ENCODE measurements around the gene RRAGD. TPM values are rescaled to one million over a fixed set of nuclear protein-coding genes. Genes with fewer than 3 reads are reported as not detected.

Gene RRAGD
- total and polyA plus RNA-seq, 2 experiments from 2014 or later, result 7.0 to 20.1 TPM

- Mint-ChIP-seq H3K27me3 (ENCODE audit: insufficient read depth, low read depth, poor library complexity) (peaks cover 16% of the 10 kb centered on the region), H3K4me1 (peaks cover 25% of the 10 kb centered on the region), H3K4me3 (peak within 1 kb of the TSS; percentile 74), H3K9me3 (no peaks in the 10 kb centered on the region), H3K27ac (no peak within 1 kb of the TSS), H3K36me3 (ENCODE audit: low read depth) (no peaks in the 10 kb centered on the region; the same call in 2 of the 3 replicates)
- no peaks in the 10 kb centered on the region for H3F3A ChIP-seq (replicated peaks; ENCODE audit: low read depth)
- H3K27ac ChIP-seq (ENCODE audit: low read depth), result no peak within 1 kb of the TSS
- peak; percentile 94 for ATAC-seq
- no peaks in the 10 kb centered on the region for H3K36me3 ChIP-seq (ENCODE audit: insufficient read depth)
- peaks cover 33% of the 10 kb centered on the region for H3K27me3 ChIP-seq (ENCODE audit: insufficient read depth)
- H4K20me1 ChIP-seq (replicated peaks; ENCODE audit: insufficient read depth), result no peaks in the 10 kb centered on the region
- no peaks in the 10 kb centered on the region; the same call in 1 of the 2 replicates for H3K79me2 ChIP-seq (replicated peaks; ENCODE audit: insufficient read depth)
- no peaks in the 10 kb centered on the region for H3K9me2 ChIP-seq (ENCODE audit: insufficient read depth)
- H2AFZ ChIP-seq, result peak within 1 kb of the TSS; percentile 97
- peak; percentile 83 for DNase-seq (ENCODE audit: low spot score)
- no peak for TF ChIP-seq JUNB (IDR thresholded peaks at IDR 0.05; ENCODE audit: unreplicated experiment)
- TF ChIP-seq CTCF (conservative IDR thresholded peaks at IDR 0.05; ENCODE audit: low read depth in 2 of 2), result peak; percentile 47 to 89
- H3K4me3 ChIP-seq, result peak within 1 kb of the TSS; percentile 81
- H3K4me2 ChIP-seq, result peak within 1 kb of the TSS; percentile 97
- peaks cover 14% of the 10 kb centered on the region for H3K4me1 ChIP-seq (ENCODE audit: insufficient read depth)
These were observed 20.8 kb upstream of the RRAGD start, which contains the start of gene ANKRD6 for GRCh38 chr6:89432875-89433251. ANKRD6 (plus strand) TSS chr6:89433152; CDS start chr6:89566977, 133,825 bp downstream.

- no peak overlapping the region for H3K27ac ChIP-seq (ENCODE audit: low read depth)
- H2AFZ ChIP-seq, result peak overlapping the region; percentile 54
- Mint-ChIP-seq H3K4me3 (no peak overlapping the region), H3K4me1 (peaks cover 16% of the 10 kb centered on the region), H3K27me3 (ENCODE audit: insufficient read depth, low read depth, poor library complexity) (peaks cover 16% of the 10 kb centered on the region), H3K27ac (no peak overlapping the region), H3K9me3 (no peaks in the 10 kb centered on the region), H3K36me3 (ENCODE audit: low read depth) (no peaks in the 10 kb centered on the region; the same call in 2 of the 3 replicates)
- ATAC-seq (peak; percentile 10), DNase-seq (ENCODE audit: low spot score) (peak; percentile 48)
- H3K9me2 ChIP-seq (ENCODE audit: insufficient read depth), result no peaks in the 10 kb centered on the region
- no peaks in the 10 kb centered on the region; the same call in 1 of the 2 replicates for H3K79me2 ChIP-seq (replicated peaks; ENCODE audit: insufficient read depth)
- no peaks in the 10 kb centered on the region for H3F3A ChIP-seq (replicated peaks; ENCODE audit: low read depth)
- H3K4me3 ChIP-seq, result no peak overlapping the region
- H3K36me3 ChIP-seq (ENCODE audit: insufficient read depth), result no peaks in the 10 kb centered on the region
- peaks cover 8% of the 10 kb centered on the region; the same call in 1 of the 2 replicates for H3K4me1 ChIP-seq (ENCODE audit: insufficient read depth)
- H3K4me2 ChIP-seq, result no peak overlapping the region
- H3K27me3 ChIP-seq (ENCODE audit: insufficient read depth), result peaks cover 28% of the 10 kb centered on the region
- H4K20me1 ChIP-seq (replicated peaks; ENCODE audit: insufficient read depth), result no peaks in the 10 kb centered on the region
- TF ChIP-seq ZNF462 (CRISPR knock-in tag; IDR thresholded peaks at IDR 0.05) (no peak), JUNB (IDR thresholded peaks at IDR 0.05; ENCODE audit: unreplicated experiment) (no peak), ZNF331 (CRISPR knock-in tag; IDR thresholded peaks at IDR 0.05; ENCODE audit: low read depth) (no peak), NANOG (IDR thresholded peaks at IDR 0.05; ENCODE audit: borderline replicate concordance) (no peak), STAT1 (IDR thresholded peaks at IDR 0.05; ENCODE audit: unreplicated experiment) (no peak), POLR2AphosphoS5 (IDR thresholded peaks at IDR 0.05; ENCODE audit: low read depth) (no peak), EZH2phosphoT487 (IDR thresholded peaks at IDR 0.05; ENCODE audit: unreplicated experiment) (no peak), CREB1 (CRISPR knock-in tag; IDR thresholded peaks at IDR 0.05; ENCODE audit: low read depth) (no peak), ETS1 (IDR thresholded peaks at IDR 0.05) (no peak)
These were observed 18.3 kb upstream of the RRAGD start for GRCh38 chr6:89430201-89430962.
